Measurements from ENCODE around the gene SPOCK1.

Gene SPOCK1

GRCh38 chr5:137073189-137073588, 425.9 kb downstream of the SPOCK1 start:
- no peak for DNase-seq (ENCODE audit: low read depth in 2 of 2)

DNA sequence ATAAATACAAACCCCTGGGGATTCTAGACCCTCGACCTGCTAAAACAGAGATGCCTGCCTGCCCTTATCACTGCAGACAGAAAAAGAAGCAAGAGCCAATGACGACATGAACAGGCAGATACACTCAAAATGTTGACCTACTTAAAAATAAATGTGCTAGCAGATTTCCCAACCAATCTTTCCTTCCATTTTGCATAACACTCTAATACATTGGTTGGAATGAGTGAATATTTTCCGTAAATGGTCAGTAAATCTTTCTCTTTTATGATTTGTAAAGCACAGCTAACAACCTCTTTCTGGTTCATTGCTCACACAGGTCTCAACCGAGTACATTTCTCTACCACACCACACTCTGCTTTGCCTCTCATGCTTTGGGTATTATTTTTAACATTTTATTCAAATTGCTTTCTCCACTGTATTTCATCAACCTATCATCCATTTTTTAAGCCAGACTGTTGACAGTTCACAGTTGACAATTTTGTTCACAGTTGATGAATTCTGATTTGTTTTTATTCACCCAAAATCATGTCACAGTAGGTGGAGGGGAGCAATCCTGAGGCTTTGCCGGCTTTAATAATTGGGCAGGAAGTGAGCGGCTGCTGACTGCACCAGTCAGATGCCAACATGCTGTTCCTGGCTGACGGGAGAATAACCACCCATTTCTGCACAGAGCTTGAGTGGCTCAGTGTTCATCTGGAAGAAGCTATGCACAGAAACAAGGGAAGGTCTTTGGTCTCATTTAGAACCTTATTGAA, 426.6 kb downstream of the SPOCK1 start:
- no peak for DNase-seq (ENCODE audit: low read depth in 2 of 2)

DNA sequence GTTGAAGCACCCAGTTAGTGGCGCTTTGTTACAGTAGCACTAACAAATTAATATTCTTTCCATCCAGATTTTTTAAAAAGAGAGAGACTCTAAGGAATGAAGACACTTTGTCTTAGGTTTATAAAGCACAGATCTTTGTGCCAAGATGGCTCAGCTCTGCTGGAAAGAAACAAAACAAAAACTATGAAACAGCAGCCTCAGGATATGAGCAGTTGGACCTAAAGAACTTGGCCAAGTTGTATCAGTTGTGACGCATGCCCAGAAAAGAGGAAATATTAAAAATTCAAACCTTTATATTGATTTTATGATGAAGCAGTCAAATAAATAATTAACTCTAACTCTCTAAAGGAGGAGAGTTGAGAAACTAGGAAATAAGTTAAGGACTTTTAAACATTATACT, 427.2 kb downstream of the SPOCK1 start:
- no peak for DNase-seq (ENCODE audit: low read depth in 2 of 2)

- DNase-seq (ENCODE audit: low read depth in 2 of 2) = no peak
Observed at GRCh38 chr5:137071526-137071925, 427.6 kb downstream of the SPOCK1 start.

DNA sequence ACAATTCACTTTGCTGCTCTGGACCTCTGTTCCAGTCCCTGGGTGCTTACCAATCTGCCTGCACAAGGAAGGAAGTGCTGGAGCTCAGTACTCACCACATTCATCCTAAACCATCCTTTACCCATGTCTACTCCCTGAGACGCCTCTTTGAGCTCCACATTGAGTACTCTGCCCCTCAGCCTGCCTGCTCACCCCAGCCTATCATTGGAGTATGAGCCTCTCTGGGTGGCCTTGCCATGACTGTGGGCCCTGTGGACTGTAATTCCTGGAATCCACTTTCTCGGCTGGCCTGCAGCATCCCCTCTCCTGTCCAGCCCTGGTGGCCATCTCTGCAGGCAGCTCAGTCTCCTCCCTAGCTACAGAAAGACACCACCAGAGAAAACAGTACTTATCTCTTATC, 428.6 kb downstream of the SPOCK1 start:
- no peak for DNase-seq (ENCODE audit: low read depth in 2 of 2)

- DNase-seq (ENCODE audit: low read depth in 2 of 2) = no peak
Observed at GRCh38 chr5:137069358-137069757, 429.8 kb downstream of the SPOCK1 start.

DNA sequence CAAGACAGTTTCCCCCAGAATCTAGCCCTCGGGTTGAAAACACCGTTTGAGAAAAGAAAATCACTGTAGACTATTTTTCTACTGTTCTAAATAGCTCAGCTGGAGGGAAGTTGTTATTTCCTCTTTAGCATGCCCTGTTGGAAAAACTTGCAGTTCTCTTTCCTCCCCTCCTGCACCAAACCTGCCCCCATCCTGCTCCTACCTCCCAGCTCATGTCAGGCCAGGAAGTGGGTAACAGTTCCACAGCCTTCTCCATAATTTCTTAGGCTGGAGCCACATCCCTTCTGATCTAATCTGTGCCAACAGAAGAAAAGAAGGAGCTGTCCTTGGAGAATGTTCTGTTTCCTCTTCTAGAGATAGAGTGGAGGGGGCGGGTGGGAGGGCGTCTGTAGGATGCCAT, 437.7 kb downstream of the SPOCK1 start:
- DNase-seq (ENCODE audit: low read depth in 2 of 2) = no peak

GRCh38 chr5:137058089-137058488, 441.0 kb downstream of the SPOCK1 start:
- no peak for DNase-seq (ENCODE audit: low read depth in 2 of 2)

DNA sequence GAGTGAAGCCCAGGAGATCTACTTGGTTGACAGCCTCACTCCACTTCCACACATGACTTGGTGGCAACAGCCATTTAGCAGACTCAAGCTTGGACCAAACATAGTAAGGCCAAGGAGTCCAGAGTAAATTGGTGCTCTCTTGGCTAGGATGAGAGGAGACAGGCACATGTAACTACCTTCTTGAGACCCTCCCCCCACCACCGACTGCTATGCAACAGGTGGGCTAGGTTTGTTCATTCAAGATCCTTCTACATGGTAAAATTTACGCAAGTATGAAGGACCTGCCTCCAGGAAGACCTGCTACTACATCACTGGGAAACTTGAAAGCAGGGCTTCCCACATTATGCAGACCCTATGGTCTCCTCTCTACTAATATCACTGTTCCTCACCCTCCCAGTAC, 442.4 kb downstream of the SPOCK1 start:
- DNase-seq (ENCODE audit: low read depth in 2 of 2) = no peak

DNA sequence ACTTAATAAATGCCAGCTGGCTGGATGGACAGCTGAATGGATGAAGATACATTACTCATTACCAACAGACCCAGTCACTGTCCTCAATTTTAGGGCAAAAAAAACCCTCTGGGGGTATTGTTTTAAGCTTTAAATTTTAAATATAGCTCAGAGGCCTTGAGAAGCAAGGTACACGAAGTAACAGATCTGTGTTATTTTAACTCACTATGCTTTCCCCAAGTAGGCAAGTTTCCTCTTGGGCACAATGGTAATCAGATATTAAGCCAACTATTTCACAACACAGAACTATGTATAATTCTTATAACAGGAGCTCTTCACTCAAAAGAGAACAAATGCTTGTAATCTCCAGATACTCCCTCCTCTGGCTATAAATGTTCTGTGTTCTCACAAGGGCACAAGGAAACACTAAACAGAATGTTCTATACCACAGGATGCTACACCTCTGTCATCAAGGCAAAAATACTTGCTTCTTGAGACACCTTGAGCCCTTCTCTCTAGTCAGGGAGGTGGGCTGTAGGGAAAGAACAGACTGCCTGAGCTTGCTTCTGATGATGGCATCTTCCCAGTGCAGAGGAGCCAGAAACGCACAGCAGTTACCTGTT, 443.8 kb downstream of the SPOCK1 start:
- no peak for DNase-seq (ENCODE audit: low read depth in 2 of 2)

DNA sequence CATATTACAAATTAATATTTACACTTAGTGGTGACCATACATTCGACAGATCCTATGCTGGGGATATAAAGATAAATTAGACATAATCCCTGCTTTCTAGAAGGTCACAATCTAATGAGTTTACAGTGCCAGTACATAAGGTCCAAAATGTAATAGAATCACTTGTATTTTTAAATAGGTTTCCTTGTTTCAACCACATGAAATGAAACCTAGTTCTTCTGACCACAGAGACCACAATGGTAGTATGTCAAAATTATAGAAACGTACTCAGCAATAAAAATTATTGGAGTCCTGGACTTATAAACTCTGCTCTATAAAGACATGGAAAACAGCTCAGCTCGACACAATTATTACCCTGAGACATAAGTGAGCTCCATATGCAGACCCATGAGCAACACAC, 444.3 kb downstream of the SPOCK1 start:
- DNase-seq (ENCODE audit: low read depth in 2 of 2) = no peak

DNA sequence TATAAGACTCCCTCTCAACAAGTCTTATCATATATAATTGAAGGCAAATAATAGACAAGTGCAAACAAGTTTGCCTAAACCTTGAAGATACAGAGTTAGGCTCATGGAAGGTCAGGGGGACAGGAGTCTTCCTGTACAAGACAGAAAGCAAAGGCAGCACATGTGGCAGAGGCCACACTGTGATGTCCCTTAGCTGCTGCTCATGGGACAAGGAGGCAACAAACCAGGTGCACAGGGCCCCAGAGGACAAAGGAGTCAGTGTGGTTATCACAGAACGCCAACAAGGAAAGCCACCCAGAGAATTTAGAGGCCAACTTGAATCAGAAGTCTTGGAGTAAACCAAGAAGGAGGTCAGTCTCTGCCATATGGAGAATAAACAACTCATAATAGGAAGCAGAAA, 444.8 kb downstream of the SPOCK1 start:
- no peak for DNase-seq (ENCODE audit: low read depth in 2 of 2)

DNA sequence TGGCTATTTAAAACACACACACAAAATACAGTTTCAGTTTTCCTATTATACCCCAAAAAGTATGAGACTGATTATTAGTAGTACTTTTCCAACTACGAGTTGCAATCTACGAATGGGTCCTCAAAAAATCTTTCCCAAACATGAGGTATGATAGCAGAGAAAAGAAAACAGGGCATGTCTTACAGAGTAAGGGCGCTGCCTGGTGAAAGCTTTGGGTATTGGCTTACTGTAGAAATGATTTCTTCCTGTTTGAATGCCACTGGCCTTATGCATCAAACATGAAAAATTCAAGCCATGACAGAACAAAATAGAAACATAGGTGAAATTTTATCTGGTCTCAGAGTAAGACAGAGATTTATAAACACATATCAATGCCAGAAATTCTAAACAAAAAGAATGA, 448.0 kb downstream of the SPOCK1 start:
- no peak for DNase-seq (ENCODE audit: low read depth in 2 of 2)

- no peak for DNase-seq (ENCODE audit: low read depth in 2 of 2)
Observed at GRCh38 chr5:137040641-137041340, 458.3 kb downstream of the SPOCK1 start.

- no peak for DNase-seq (ENCODE audit: low read depth in 2 of 2)
Observed at GRCh38 chr5:137040024-137040423, 459.1 kb downstream of the SPOCK1 start.

DNA sequence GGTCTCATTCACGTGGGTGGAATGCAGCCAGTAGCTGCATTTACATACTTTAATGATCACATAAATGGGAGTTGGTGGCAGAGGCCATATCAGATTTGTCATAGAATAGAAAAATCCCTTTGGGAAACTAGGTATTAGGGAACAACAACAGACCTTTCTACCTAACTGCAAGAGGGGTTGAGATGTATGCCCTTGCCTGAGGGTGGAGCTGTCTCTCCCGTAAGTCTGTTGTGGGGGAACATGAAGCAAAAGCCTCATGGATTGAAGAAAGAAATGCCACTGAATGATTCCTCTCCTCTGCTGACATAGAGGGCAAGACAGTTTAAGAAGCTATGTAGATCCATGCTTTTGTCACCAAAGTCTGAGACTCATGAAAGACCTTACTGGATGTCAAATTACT, 461.3 kb downstream of the SPOCK1 start:
- DNase-seq (ENCODE audit: low read depth in 2 of 2) = no peak

- DNase-seq (ENCODE audit: low read depth in 2 of 2) = no peak
Observed at GRCh38 chr5:137036640-137037039, 462.5 kb downstream of the SPOCK1 start.

DNA sequence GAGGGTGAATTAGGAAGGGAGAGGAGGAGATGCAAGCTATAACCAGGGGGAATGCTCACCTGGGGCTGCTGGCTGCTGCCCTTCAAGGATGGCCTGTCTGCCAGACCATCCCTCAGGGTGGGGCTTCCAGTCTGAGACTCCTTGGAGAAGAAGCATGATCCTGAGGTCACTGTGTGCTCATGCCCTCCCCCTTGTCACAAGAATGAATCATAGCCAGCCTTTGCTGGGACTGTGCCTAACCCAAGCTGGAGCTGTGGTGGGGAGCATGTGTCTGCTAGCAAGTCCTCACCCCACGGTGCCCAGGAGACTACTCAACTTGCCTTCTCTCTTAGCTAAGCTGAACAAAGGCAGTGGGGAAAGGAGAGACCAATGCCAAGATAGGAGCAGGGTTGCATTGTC, 463.6 kb downstream of the SPOCK1 start:
- no peak for DNase-seq (ENCODE audit: low read depth in 2 of 2)

DNA sequence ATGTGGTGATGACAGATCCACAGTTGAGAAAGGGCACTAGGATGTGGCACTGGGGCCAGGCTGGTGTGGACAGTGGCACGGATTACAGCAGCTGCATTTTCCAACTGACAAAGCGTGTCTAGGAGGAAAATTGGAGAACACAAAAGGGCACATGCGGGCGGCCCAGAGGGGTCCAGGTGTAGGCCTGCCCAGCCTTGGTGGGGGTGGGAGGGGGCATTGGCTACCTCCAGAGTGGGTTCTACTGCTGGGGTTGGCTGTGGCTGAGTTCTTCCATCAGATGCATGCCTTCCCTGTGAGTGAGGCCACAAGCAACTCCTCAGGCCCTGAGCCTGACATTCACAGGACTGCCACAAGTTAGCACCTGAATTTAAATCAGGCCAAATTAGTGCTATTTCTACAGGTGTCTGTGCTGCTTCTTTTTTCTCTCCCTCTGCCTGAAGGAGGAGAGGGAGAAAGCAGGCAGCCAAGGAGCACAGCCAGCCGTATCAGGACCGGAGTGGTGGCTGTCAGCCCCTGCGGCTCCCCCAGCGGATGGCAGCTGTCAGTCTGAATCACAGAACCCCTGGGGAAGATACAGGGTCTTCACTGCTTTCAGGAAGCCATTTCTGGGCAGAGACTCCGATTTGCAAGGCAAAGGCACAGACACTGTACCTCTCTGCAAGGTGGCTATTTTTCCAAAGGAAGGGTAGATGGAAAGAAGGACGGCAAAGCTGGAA, 464.2 kb downstream of the SPOCK1 start:
- no peak for DNase-seq (ENCODE audit: low read depth in 2 of 2)

DNA sequence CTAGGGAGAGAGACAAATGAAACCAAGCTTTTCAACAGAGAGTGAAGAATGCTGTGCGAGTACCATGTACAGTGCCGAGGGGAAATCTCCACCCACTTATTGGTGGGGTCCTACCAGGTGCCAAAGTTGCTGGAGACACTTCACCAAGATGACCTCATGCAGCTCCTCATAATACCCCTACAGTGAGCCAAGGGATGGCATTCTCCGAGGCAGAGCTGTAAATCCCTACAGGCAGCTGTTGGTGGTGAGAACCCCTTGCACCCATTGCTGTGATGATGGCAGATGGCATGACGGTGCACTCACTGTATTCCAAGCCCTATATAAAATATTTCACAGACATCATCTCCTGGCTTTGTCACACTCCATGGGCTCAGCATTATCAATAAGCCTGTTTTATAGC, 464.9 kb downstream of the SPOCK1 start:
- no peak for DNase-seq (ENCODE audit: low read depth in 2 of 2)

DNA sequence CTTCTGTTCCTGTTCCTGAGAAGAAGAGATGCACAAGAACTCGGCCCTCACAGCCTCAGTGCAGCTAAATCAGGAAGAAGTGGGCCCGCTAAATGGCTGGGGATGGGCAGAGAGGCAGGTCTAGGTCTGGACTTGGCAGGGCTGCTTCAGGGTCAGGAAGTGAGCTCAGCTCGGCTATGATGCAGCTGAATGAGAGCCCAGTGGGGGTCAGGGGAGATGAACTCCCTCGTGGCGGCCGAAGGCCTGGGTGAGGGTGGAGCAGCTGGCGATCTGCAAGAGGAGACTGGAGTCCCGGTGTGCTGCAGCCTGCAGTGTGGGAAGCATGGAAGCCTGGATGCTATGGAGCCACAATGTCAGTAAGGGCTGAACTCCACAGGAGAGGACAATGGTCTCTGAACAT, 466.2 kb downstream of the SPOCK1 start:
- no peak for DNase-seq (ENCODE audit: low read depth in 2 of 2)

DNA sequence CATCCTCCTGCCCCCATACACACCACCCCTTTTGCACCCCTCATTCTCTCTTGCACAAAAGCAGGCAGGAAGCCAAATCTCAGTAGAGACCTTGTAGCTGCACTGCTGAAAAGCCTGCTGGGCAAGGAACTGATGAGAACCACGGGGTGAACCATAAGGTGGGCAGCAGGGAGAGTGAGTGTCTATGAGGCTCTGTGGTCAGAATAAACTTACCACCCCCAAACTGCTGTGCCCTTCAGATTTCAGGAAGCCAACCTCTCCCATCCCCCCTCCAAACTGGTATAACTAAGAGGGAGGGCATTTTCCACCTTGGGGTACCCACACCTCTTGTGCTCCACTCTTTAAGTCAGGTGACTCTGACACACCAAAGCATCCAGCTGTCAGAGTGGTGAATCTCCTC, 471.4 kb downstream of the SPOCK1 start:
- no peak for DNase-seq (ENCODE audit: low read depth in 2 of 2)

GRCh38 chr5:137026296-137026695, 472.8 kb downstream of the SPOCK1 start:
- no peak for DNase-seq (ENCODE audit: low read depth in 2 of 2)
